Ramos (cell line): ENCODE data around the gene PRR35.

Experiments
- in situ Hi-C: fragments of 300-500 bp; cut with MboI; formaldehyde crosslinking; loops from one replicate; pipeline ENCODE4 v1.14.3; 2022; ENCODE audit warnings: low sequenced_read_pairs; ENCODE audit not compliant: unreplicated experiment

PRR35 gene

DNA sequence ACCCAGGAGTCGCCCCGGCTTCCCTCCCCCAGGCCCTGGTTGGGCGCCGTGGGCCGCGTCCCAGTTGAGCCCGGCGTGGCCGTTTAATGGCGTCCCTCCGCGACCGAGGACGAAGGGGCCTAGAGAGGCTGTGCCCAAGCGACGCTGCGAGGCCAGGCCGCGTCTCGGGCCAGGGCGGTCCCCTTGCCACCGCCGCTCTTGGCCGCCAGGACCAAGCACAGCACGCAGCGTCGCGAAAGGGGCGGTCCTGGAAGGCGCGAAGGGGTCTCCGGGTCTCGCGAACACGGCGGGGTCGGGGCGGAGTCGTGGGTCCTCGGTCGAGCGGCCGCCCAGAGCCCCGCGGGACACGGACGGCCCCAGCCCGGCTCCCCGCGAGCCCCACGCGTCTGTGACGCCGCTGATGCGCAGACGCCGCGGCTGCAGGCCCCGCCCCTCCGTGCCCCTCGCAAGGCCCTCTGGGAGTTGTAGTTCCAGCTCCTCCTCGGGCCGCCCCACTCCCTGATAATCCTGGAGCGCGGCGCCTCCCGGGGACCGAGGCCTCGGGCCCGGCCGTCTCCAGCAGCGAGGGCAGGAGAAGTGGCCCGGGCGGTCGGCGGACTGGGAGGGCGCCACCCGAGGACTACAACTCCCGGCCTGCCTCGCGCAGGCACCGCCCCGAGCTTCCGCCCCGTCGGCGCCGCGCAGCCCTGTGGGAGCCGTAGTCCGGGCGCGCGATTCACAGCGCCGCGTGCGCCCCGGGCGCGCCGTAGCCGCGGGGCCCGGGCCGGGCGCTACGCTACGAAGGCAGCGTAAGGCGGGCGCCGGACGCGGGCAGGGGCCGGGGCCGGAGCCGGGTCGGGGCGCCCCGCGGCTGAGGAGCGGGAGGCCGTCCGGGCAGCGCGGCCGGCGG, 32.9 kb upstream of the PRR35 start, which contains the start of gene CAPN15:
Gene CAPN15 (plus strand): TSS at position 698 of the 889 bp plus-strand sequence. CDS start 19,127 bp downstream, outside the sequence.
- in situ Hi-C loops, result no loop called here

DNA sequence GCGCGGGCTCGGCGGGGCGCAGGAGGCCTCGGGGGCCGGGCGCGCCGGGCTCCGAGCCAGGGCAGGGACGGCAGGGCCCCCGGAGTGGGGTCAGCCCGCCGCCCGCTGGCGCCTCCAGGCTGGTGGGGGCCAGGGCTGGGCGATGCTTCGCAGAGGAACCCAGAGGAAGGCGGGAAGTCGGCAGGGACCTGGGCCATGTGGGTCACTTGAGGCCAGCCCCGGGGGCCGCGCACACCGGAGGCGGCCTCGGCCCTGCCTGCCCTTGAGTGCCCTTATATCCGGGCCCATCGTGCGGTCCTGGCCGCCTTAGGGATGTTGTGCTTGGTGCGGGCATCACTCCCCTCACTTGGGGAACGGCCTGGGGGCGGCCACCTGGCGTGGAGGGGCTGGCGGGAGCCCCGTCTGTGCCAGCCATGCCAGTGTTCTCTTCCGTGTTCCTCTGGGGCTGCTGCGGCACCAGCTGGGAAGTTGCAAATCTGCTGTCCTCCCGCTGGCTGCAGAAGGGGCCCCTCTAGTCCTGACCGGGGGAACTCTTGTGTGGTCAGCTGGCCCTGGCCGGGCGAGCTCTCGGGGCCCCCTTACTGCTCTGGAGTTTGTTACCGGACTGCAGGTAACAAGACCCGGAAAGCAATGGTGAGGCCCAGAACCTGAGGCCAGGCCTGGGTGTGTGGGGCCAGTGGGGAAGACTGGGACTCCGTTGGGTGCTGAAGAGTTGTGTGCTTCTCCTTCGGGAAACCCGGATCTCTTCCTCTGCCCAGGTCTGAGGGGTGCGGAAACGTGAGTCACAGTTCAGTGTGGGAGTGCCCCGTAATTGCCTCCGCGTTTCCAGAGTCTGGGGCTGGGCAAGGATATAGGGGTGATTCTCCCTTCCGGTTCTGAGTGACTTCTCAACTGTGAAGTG, 31.8 kb upstream of the PRR35 start:
- in situ Hi-C loops, result no loop called here

DNA sequence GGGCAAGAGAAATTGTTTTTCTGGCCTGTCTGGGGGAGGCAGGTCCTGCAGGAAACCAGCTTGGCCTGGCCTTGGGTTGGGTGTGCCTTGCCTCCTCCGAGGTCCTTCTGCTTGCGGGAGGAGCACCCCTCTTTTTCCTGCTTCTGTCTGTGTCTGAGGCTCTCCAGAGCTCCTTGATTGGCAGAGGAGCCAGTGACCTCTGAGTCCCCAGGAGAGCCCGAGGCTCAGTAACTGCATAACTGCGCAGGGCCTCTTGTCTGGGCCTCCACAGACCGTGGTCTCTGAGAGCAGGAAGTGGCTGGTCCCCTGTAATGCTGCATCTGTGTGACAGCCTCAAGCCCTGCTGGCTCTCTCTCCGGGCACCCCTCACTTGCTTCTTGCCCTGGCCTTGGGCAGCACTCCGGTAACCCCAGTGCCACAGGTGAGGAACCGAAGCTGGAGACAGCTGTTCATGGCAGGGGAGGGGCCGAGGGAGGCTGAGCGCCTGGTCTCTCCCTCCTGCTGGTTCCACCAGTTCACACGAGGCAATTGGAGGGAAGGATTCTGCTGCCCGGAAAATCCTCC, 31.1 kb upstream of the PRR35 start:
- in situ Hi-C loops, result no loop called here

DNA sequence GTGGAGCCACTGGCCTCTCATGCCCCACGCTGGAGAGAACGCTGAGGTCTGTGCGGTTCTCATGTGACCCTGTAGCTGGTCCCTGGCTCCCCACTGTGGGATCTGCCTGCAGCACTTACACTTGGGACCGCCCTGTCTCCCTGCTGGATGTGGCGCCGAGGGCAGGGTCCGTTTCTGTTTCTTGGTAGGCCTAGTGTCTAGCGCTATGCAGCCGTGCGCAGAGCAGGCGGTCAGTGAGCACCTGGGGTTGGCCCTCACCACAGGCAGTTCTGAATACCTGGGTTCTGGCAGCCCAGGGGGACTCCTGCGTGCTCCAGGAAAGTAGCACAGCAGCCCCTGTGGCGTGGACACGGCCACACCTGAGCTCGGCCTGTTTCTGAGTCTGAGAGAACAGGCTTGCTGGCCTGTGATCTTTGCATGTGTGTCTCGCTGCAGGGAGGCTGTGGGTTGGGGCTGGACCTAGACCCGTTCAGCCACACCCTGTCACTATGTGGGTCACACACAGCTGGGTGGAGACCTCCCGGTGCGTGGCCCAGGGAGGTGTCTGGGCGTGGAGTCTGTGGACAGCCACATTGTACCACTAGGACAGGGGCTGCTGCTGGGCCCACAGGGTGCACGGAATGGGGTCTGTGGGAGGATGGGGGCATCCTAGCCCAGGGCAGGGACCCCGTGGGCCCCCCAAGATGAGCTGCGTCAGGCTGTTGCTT, 29.9 kb upstream of the PRR35 start:
- in situ Hi-C loops, result no loop called here

DNA sequence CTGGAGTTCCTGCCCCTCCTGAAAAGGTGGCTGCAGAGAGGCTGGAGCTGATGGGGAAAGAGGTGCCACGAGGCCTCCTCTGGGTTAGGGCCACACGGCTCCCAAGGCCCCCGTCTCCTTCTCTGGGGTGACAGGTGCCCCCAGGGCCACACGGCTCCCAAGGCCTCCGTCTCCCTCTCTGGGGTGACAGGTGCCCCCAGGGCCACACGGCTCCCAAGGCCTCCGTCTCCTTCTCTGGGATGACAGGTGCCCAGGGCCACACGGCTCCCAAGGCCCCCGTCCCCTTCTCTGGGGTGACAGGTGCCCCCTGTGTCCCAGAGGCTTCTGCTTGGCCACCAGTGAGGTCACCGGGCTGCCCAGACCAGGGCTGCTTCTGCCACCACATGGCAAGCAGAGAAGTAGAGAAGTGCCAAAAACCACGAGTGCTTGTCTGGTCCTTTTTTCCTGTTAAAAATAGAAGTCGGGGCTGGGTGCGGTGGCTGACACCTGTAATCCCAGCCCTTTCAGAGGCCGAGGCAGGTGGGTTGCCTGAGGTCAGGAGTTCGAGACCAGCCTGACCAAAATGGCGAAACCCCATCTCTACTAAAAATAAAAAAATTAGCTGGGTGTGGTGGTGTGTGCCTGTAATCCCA, 28.6 kb upstream of the PRR35 start:
- in situ Hi-C loops, result no loop called here

DNA sequence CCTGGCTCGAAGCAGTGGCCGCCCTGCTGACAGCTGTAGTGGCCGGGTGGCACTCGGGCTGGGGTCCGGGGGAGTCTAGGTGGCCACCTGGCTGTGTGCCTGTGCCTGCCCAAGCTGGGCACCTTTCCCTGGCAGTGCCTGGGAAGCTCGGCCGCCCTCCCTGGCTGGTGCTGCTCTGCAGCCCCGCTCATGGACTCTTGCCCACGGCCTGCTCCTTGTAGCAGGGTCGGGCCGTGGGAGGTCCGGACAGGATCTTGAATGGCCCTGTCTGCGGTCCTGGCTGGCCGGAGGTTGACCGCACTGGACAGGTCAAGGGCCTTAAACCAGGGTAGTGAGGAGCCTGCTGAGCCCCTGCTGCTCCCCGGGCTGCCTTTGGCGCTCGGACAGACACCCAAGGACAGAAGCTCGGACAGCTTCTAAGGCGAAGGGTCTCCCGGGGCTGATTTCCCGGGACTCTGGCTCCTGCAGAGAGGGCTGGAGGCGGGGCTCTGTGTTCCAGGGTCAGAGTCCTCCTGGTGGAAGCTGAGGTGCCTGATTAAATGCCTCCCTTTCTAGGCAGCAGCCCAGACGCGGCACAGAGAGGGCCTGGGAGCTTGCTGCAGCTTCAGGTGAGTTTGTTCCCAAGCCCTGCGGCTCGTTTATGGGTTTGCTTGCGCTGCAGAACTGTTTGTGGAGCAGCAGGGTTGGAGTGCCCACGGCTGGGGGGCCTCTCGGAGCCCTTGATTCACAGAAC, 26.6 kb upstream of the PRR35 start:
- in situ Hi-C loops, result no loop called here

DNA sequence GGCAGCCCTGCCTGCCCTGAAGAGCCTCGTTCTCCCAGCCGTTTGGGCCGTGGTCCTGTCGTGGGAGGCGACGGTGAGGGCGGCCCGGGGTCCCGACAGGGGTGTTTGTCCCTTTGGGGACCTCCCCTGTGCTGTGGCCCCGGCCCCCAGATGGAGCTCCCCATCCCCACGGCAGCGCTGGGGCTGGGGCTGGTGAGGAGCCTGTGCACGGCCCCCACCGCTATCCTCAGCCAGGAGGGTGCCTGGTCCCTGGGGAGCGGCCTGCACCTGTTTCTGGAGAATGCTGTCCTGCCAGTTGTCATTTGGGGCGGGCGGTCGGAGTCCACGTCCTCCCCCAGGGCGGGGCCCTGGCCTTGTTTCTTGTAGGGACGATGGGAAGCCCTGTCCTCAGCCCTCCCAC, 26.1 kb upstream of the PRR35 start:
- in situ Hi-C loops, result no loop called here

DNA sequence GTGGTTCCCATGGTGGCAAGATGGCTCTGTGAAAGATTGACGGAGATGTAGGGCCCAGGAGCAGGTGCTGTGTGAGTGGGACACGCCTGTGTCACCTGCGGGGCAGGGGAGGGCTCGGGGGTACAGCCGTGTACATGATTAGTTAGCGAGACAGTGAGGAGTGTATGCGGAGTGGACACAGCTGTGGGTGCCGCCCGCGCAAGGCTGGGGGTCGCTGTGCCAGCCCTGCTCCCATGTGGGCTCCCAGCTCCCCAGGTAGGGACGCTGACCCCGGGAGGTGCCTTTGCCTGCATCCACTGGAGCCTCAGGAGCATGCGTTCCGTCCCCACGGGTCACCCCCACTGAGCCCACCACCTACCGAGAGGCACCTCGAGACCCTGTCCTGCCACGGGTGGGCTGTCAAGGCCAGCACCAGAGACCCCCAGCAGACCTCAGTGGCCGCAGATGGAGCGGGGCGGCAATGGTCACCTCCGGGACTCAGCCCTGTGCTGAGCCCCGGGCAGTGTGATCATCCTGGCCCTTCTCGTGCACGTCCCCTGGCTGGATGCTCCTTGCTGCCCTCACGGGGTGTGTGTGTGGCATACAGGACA, 25.2 kb upstream of the PRR35 start:
- in situ Hi-C loops, result no loop called here

DNA sequence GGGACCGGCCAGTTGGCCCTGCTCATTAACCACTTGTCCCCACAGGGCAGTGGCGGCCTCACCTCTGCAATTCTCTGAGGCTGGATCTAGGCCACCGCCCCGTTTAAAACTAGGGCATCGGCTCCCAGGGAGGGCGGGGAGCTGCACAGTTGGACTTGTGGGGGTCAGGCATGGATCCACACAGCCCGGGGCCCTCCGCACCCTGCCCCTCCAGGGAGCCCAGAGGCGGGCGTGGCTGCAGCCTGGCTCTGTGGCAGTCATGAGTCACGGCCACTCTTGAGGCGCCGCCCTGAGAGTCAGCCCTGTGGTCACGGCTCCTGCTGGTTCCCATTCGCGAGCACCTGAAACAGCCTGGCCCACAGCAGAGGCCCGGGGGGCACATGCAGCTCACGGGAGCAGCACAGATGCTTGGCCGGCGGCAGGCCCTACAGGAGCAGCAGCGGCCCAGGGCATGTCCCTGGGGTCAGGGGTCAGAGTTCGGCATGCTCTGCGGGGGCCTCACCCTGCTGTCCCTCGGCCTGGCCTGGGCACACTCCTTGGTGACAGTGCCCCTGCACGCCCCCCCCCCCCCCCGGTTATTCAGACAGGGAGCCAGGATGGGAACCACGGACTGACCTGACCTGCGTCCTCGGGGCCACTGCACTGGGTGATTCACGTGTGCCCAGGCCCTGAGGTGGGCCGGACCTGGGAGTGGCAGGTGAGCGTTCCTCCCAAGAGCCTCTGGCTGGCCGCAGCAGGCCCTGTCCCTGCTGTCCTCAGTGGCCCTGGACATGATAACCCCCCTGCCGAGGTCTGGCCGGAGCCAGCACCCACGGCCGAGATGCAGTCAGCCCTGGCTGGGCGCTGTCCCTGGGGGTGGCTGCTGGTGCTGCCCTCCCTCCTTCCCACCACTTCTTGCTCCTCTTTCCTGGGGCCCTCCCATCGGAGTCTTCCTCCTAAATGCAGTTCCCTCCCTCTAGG, 24.5 kb upstream of the PRR35 start:
- in situ Hi-C loops, result no loop called here

DNA sequence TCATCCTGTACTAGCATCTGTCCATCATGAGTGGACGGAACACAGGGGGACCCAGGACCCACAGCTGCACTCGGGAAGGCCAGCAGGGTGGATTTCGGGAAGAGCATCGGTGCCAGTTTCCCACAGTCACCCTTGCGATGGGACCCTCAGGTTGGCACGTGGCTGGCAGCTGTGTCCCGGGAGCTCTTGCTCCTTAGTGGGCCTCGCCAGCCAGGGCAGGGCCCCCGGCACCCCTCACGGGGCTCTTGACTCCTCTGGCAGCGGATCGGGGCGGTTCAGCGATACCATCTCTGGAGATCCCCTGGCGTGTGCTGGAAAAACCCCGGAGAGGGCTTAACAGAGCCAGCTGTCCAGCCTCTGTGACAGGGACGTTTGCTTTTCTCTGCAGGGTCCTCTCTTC, 23.4 kb upstream of the PRR35 start:
- in situ Hi-C loops, result no loop called here

DNA sequence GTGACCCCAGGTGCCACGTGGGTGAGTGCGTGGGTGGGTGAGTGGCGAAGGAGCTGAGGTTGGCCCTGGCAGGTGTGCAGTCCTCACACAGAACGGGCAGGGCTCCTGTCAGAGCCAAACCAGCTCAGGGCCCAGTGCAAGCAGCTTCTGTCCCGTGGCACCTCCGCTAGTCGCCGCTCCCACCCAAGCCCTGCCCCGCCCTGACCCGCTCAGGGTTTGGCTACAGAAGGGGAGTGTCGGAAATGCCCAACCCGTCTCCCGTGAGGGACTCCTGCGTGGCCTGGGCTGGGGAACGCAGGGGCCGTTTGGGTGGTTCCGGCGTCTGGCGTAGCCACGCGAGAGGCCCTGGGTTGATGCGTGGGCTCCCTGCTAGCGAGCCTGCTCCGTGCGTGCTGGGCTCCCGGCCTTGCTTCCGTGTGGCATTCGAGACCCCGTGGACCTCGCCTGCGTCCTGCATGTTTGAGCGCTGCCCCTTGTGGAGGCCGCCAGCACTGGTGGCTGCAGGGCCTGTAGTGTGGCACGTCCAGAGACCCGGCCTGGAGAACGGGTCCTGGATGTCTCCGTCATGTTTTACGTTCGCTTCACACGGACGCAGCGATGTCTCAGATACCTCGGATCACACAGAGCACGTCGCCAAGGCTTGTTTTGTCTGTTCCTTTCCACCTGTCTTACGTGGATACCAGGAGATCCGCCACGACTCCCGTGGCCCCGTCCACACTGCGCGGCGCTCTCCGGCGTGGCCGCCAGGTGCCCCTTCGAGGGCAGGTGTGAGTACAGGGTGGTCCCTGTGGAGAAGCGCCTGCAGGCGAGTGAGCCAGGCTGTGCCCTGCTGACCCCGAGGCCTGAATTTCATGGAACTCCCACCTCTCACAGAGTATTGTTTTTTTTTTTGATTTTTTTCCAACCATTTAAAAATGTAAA, 22.5 kb upstream of the PRR35 start:
- in situ Hi-C loops, result no loop called here

DNA sequence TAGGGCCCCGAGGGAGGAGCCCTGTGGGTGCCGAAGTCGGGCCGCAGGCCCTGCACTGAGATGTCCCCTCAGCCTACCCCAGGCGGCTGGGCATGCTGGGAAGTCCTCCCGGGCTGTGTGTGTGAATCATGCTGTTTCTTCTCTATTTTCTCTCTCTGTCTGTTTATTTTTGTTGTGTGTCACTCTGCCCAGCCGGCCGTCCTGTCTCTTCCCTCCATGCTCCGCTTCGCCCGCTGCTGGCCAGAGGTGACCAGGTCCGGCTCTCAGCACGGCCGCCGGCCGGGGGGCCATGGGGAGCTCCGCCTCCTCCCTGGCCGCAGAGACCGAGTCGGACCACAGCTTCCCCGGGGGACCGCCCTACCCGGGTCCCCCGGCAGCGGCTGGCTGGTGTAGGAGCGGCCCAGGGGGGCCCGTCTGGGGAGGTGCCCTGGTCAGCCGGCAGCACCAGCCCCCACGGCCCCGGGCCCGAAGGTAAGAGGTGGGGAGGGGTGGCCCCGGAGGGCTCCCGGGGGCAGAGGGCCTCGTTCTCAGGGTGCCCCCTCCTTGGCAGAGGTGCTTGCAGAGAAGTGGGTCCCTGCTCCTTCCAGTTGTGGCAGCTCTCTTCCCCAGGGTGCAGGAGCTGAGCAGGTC, 20.2 kb upstream of the PRR35 start:
- in situ Hi-C loops, result no loop called here

DNA sequence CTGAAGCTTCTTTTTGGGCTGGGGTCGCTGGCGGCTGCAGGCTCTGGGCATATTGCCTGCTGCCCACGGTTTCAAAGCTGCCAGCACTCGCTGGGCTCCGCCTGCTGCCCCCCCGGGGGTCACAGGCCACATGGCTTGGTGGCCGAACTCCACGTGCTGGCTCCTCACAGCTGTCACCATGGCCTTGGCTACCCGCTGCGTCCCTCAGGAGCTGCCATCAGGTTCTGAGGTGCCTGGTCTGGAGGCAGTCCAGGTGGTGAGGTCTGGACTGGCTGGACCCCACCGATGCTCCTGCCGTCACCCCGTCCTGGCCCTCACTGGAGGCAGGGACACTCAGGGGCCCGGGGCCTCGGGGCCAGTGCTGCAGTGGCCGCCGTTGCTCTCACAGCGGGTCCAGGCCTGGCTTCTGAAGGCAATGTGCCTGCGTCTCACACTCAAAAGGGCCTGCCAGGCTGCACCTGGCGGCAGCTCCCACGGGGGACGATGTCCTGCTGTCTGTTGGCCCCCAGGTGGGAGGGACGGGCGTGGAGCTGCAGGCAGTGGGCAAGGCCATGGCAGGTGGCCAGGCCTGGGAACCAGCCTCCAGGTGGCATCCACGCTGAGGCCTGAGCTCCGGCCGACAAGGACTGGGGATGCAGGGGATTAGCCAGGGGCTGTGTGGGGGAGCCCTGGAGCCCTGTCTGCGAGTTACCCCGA, 19.4 kb upstream of the PRR35 start:
- in situ Hi-C loops, result no loop called here

DNA sequence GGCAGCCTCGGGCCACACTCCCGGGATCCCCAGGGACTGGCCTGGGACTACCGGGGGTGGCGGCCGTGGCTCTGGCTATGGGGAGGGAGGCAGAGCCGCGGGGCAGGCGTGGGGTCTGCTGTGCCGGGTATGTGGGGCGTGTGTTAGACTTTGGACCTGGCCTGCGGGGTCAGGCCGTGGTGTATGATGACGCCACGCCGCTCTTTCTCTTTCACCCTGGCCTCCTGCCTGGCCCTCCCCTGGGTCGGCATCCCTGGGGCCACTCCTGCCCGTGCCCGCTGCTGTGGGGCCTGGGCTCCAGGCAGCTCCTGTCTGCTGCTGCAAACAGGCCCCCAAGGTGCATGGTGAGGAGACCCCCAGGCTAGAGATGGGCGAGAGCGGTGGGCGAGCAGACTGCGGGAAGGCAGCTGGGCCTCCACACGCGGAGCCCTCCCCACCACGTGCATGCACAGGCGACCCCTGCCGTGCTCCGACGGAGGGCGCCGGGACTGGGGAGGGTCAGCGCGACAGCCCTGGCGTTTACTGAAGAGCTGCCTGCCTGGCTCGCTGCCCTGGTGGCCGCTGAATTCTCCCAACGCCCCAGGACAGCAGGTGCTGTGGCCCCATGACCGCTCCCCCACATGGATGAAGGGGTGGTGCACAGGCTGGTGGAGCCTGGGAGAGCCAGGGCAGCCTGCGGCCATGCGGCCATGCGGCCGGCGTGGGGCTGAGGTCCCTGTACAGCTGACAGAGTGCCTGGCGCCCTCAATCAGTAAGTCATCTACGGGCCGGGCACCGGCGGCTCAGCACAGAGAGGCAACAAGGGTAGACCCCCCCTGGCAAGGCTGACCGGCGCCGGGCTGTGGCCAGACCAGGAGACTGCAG, 16.7 kb upstream of the PRR35 start:
- in situ Hi-C loops, result no loop called here

DNA sequence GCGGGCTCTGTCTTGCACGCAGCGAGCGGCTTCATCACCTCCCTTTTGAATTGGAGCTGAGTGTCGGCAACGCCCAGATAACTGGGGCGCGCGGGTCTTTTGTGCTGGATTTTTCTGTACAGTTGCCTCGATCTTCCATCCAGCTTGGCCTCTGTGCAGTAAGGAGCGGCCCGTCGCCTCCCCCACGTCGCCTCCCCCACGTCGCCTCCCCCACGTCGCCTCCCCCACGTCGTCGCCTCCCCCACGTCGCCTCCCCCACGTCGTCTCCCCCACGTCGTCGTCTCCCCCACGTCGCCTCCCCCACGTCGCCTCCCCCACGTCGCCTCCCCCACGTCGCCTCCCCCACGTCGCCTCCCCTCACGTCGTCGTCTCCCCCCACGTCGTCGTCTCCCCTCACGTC, 15.7 kb upstream of the PRR35 start:
- in situ Hi-C loops, result no loop called here
